Measurements from ENCODE around the gene GSAP. TPM values are rescaled to one million over a fixed set of nuclear protein-coding genes. Genes with fewer than 3 reads are reported as not detected.

The GSAP gene
- total RNA-seq, 4 donors from 2014 or later = 6.8 to 11.4 (median 9.3) TPM

DNA sequence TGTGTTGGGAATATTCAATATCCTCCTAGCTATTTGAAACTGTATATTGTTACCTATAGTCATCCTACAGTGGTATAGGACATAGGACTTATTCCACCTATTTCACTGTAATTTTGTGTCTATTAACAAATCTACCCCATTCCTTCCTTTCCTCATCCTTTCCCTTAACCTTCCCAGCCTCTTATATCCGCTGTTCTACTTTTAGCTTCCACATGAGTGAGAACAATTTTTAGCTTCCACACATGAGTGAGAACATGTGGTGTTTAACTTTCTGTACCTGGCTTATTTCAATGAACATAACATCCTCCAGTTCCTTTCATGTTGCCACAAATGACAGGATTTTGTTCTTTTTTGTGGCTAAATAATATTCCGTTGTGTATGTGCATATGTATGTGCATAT is 120.6 kb downstream of the GSAP start:
- TF ChIP-seq, protein P1, sequence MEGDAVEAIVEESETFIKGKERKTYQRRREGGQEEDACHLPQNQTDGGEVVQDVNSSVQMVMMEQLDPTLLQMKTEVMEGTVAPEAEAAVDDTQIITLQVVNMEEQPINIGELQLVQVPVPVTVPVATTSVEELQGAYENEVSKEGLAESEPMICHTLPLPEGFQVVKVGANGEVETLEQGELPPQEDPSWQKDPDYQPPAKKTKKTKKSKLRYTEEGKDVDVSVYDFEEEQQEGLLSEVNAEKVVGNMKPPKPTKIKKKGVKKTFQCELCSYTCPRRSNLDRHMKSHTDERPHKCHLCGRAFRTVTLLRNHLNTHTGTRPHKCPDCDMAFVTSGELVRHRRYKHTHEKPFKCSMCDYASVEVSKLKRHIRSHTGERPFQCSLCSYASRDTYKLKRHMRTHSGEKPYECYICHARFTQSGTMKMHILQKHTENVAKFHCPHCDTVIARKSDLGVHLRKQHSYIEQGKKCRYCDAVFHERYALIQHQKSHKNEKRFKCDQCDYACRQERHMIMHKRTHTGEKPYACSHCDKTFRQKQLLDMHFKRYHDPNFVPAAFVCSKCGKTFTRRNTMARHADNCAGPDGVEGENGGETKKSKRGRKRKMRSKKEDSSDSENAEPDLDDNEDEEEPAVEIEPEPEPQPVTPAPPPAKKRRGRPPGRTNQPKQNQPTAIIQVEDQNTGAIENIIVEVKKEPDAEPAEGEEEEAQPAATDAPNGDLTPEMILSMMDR (IDR thresholded peaks at IDR 0.05) = no peak
- no peak for TF ChIP-seq POLR2A (IDR thresholded peaks at IDR 0.05)
- no peak for DNase-seq (ENCODE audit: low spot score in 2 of 2)
- no peak overlapping the region for H3K4me3 ChIP-seq (ENCODE audit: low read depth, poor library complexity, severe bottlenecking)
- WGBS, 2 donors = 97 to 99% methylated on average over 2 of the region's 2 CpGs
- intact Hi-C loops (cut with DNase I; ENCODE audit: low total_unique reads) = no loop called here

DNA sequence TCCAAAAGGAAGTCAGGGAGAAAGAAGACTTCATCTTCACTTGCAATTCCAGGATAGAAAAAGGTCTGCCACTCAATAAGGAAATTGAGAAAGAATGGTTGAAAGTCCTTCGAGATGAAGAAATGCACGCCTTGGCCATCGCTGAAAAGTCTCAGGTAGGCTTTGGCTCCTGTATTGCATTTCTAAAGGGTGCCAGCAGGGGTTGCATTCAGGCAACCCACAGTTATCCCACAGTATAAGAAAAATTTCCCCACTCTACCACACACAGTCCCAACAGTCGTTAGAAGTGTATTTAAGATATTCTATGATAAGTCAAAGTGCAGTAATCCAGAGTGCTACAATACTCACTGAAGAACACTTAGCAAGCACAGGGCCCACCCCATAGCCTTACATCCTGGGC is 123.1 kb downstream of the GSAP start:
- no peak overlapping the region for H3K4me3 ChIP-seq (ENCODE audit: low read depth, poor library complexity, severe bottlenecking)
- 89 to 91% methylated on average over 4 of the region's 4 CpGs for WGBS, 2 donors
- TF ChIP-seq, protein P1 (IDR thresholded peaks at IDR 0.05) = no peak
- TF ChIP-seq POLR2A (IDR thresholded peaks at IDR 0.05) = no peak
- intact Hi-C loops (cut with DNase I; ENCODE audit: low total_unique reads) = no loop called here
- no peak for DNase-seq (ENCODE audit: low spot score in 2 of 2)

DNA sequence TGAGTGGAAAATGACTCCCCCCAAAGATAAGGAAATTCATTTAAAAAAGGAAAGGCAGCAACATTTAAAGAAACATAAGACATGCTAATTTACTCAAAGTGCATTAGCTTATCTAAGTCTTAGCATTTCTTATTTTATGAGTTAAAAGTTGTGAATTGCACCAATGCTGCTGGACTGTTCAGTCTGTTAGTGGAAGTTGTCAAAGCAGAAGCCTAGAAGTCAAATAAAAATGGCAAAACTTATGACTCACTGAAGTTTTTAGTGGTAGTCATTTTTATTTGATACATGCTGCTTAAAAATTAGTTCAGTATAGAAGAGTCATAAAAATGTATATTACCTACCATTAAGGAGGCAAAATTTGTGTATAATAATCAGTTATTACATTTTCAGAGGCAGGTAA is 125.7 kb downstream of the GSAP start:
- TF ChIP-seq POLR2A (IDR thresholded peaks at IDR 0.05) = no peak
- TF ChIP-seq, protein P1 (IDR thresholded peaks at IDR 0.05) = no peak
- intact Hi-C loops (cut with DNase I; ENCODE audit: low total_unique reads) = no loop called here
- DNase-seq (ENCODE audit: low spot score in 2 of 2) = no peak

DNA sequence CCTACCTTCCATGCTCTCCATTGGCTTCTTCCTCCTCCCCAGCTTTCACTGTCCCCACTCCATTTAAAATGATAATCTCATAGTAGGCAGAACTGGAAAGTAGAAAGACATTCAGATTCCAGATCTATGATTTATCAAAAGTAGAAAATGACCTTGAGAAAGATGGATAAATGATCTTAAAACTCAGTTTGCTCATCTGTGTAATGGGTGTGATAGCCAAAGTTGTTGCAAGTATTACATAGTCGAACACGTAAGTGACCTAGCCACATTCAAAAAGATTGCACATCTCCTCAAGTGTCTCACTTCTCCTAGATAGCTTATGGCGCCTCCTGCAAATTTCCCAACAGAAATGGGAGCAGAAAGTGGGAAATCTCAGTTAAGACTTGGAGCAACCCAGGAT is 126.8 kb downstream of the GSAP start:
- DNase-seq (ENCODE audit: low spot score in 2 of 2) = no peak
- H3K4me3 ChIP-seq (ENCODE audit: low read depth, poor library complexity, severe bottlenecking) = no peak overlapping the region
- WGBS, 2 donors = 98 to 99% methylated on average over 3 of the region's 3 CpGs
- TF ChIP-seq, protein P1 (IDR thresholded peaks at IDR 0.05) = no peak
- no peak for TF ChIP-seq POLR2A (IDR thresholded peaks at IDR 0.05)
- intact Hi-C loops (cut with DNase I; ENCODE audit: low total_unique reads) = no loop called here

More for the DNA sequence above, 125.7 kb downstream of the GSAP start:
- H3K4me3 ChIP-seq (ENCODE audit: low read depth, poor library complexity, severe bottlenecking) = no peak overlapping the region

DNA sequence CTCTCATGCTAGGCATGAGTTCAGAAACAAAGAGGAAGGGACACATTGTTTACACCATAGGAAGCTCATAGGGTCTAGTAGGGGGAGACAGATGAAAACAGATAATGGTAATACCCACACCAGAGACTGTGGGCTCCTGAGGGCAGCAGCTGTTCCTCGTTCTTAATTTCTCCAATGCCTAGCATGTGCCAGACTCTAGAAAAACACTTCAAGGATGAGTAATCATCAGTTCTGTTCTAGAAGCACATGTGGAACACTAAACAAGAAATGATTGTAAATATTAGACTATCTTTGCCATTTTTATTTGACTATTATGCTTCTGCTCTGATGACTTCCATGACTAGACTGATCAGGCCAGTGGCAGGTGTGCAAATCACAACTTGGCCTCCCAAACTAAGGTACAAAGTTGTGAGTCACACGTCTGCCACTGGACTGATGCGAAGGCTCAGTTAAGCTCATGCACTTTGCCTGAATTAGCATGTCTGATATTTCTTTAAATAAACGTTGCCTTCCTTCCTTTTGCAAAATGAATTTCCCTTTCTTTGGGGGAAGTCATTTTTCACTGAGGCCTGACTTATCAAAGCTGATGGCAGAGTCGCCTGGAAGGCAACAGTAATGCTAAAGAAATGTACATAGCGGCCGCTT is 127.4 kb downstream of the GSAP start:
- 72 to 77% methylated on average over 7 of the region's 7 CpGs for WGBS, 2 donors
- H3K4me3 ChIP-seq (ENCODE audit: low read depth, poor library complexity, severe bottlenecking) = no peak overlapping the region
- DNase-seq (ENCODE audit: low spot score in 2 of 2) = no peak
- no peak for TF ChIP-seq POLR2A (IDR thresholded peaks at IDR 0.05)
- intact Hi-C loops (cut with DNase I; ENCODE audit: low total_unique reads) = no loop called here

DNA sequence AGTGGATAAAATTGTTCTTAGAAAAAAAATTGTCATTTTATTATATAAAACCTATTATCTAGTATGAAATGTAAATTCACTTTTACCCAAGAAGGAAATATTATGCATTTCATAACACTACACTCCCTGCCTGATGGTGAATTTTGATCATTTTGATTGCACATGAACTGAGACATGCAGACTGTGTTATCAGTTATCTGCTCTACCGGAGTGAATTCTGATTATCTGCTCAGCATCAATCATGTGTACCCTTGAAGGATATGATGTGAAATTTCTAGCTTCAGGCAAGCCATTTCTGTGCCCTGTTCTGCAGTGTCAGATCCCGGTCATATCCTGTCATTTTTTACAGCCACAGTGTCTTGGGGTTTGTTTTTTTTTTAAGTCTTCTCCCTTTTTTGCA is 131.5 kb downstream of the GSAP start:
- no peak overlapping the region for H3K4me3 ChIP-seq (ENCODE audit: low read depth, poor library complexity, severe bottlenecking)
- intact Hi-C loops (cut with DNase I; ENCODE audit: low total_unique reads) = no loop called here
- 38 to 63% methylated on average over 2 of the region's 2 CpGs for WGBS, 2 donors
- no peak for DNase-seq (ENCODE audit: low spot score in 2 of 2)
- TF ChIP-seq POLR2A (IDR thresholded peaks at IDR 0.05) = no peak
- TF ChIP-seq, protein P1 (IDR thresholded peaks at IDR 0.05) = no peak

Measured in lower leg skin (tissue), 4 donors.